KMS-11 (cell line): Measurements from ENCODE around the gene HDGFL3.
"Not testable (repeated sequence)": the region's sequence is repeated elsewhere in the genome, so short reads cannot be mapped to it uniquely, and the experiment has no call there.

Experiments used
- H2AFZ ChIP-seq: fragments of 200-600 bp; sonication (generic); 2 replicates; pipeline ENCODE4 v1.6.1; 2016; ENCODE audit warnings: antibody characterized with exemption, mixed run types, low read depth
- H3K27ac ChIP-seq: fragments of 200-600 bp; sonication (generic); 2 replicates; pipeline ENCODE4 v1.6.1; 2016; ENCODE audit warnings: mild to moderate bottlenecking, mixed run types
- H3K27me3 ChIP-seq: fragments of 200-600 bp; sonication (generic); 2 replicates; pipeline ENCODE4 v1.6.1; 2017; ENCODE audit warnings: mild to moderate bottlenecking, low read depth, mixed run types, moderate library complexity; ENCODE audit not compliant: insufficient read depth
- H3K36me3 ChIP-seq: fragments of 200-600 bp; sonication (generic); 2 replicates; pipeline ENCODE4 v1.6.1; 2017; ENCODE audit warnings: mild to moderate bottlenecking, mixed run types; ENCODE audit not compliant: insufficient read depth
- H3K4me1 ChIP-seq: fragments of 200-600 bp; sonication (generic); 2 replicates; pipeline ENCODE4 v1.6.1; 2016; ENCODE audit warnings: mild to moderate bottlenecking, low read depth, mixed run types; ENCODE audit not compliant: poor library complexity, severe bottlenecking
- H3K4me2 ChIP-seq: fragments of 200-600 bp; sonication (generic); 2 replicates; pipeline ENCODE4 v1.7.0; 2016; ENCODE audit warnings: mild to moderate bottlenecking, mixed run types
- H3K4me3 ChIP-seq: fragments of 200-600 bp; sonication (generic); IDR thresholded peaks from 2 replicates; pipeline ENCODE4 v1.6.1; 2017; ENCODE audit warnings: low read depth, low read length, mixed read lengths; ENCODE audit not compliant: insufficient read depth
- H3K79me2 ChIP-seq: fragments of 200-600 bp; sonication (generic); 2 replicates; pipeline ENCODE4 v1.6.1; 2016; ENCODE audit warnings: low read depth, mixed run types; ENCODE audit not compliant: insufficient read depth
- H3K9ac ChIP-seq: fragments of 200-600 bp; sonication (generic); 2 replicates; pipeline ENCODE4 v1.6.1; 2016; ENCODE audit warnings: mild to moderate bottlenecking, mixed run types
- H4K20me1 ChIP-seq: fragments of 200-600 bp; sonication (generic); 2 replicates; pipeline ENCODE4 v1.6.1; 2016; ENCODE audit warnings: mild to moderate bottlenecking, mixed run types; ENCODE audit not compliant: insufficient read depth
- TF ChIP-seq, protein P1 (sequence below): fragments of 200-600 bp; sonication (generic); conservative IDR thresholded peaks from 2 replicates; pipeline ENCODE4 v1.6.1; 2017; ENCODE audit warnings: low read depth, mild to moderate bottlenecking, antibody characterized with exemption, low read length, moderate library complexity, mixed read lengths

The HDGFL3 gene

DNA sequence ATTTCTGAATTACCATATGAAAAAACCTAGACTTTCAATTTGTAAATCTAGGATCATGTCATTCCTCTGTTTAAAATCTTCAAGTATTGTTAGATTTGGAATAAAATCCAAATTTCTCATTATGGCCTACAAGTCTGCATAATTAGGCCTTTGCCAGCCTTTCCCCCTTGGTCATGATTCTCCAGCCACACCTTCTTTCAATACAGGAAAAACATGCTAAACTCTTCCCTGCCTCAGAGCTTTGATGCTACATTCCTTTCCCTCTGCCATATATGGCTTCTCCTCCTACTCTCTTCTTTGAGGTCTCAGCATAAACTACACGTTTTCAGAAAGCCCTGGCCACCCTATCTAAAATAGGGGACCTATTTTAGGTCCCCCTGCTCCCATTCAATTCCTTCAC lies 51.7 kb downstream of the HDGFL3 start:
- no peak overlapping the region; the same call in 1 of the 2 replicates for H3K4me2 ChIP-seq
- no peak overlapping the region for H2AFZ ChIP-seq
- no peaks in the 10 kb centered on the region for H3K79me2 ChIP-seq
- no peak overlapping the region for H3K4me3 ChIP-seq
- H3K27ac ChIP-seq, result no peak overlapping the region
- peaks cover 7% of the 10 kb centered on the region for H3K4me1 ChIP-seq
- no peaks in the 10 kb centered on the region for H3K27me3 ChIP-seq
- H3K9ac ChIP-seq, result no peak overlapping the region
- H4K20me1 ChIP-seq, result no peaks in the 10 kb centered on the region
- TF ChIP-seq, protein P1, sequence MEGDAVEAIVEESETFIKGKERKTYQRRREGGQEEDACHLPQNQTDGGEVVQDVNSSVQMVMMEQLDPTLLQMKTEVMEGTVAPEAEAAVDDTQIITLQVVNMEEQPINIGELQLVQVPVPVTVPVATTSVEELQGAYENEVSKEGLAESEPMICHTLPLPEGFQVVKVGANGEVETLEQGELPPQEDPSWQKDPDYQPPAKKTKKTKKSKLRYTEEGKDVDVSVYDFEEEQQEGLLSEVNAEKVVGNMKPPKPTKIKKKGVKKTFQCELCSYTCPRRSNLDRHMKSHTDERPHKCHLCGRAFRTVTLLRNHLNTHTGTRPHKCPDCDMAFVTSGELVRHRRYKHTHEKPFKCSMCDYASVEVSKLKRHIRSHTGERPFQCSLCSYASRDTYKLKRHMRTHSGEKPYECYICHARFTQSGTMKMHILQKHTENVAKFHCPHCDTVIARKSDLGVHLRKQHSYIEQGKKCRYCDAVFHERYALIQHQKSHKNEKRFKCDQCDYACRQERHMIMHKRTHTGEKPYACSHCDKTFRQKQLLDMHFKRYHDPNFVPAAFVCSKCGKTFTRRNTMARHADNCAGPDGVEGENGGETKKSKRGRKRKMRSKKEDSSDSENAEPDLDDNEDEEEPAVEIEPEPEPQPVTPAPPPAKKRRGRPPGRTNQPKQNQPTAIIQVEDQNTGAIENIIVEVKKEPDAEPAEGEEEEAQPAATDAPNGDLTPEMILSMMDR, result no peak
- no peaks in the 10 kb centered on the region for H3K36me3 ChIP-seq

DNA sequence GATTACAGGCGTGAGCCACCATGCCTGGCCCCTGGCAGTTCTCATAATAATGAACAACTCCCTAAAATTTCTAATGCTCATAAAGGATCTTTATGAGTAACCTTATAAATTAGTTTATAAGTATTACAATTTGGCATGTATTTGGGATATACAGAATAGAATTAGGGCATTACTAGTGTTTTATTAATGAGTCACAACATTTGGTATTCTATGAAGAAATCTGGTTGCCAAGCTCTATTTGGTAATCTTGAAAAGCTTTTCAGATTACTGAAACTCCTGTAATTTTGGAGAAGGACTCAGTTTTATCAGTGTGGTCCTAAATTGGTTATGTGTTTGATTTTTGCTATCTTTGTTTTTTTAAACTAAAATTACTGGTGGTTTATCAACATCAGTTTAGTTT lies 54.3 kb downstream of the HDGFL3 start:
- H3K27me3 ChIP-seq, result no peaks in the 10 kb centered on the region
- no peaks in the 10 kb centered on the region for H3K79me2 ChIP-seq
- H3K4me1 ChIP-seq, result peaks cover 7% of the 10 kb centered on the region
- H4K20me1 ChIP-seq, result no peaks in the 10 kb centered on the region
- no peaks in the 10 kb centered on the region for H3K36me3 ChIP-seq
- no peak overlapping the region for H3K9ac ChIP-seq
- no peak overlapping the region for H2AFZ ChIP-seq
- TF ChIP-seq, protein P1, result no peak
- no peak overlapping the region for H3K27ac ChIP-seq
- no peak overlapping the region for H3K4me3 ChIP-seq
- no peak overlapping the region for H3K4me2 ChIP-seq

DNA sequence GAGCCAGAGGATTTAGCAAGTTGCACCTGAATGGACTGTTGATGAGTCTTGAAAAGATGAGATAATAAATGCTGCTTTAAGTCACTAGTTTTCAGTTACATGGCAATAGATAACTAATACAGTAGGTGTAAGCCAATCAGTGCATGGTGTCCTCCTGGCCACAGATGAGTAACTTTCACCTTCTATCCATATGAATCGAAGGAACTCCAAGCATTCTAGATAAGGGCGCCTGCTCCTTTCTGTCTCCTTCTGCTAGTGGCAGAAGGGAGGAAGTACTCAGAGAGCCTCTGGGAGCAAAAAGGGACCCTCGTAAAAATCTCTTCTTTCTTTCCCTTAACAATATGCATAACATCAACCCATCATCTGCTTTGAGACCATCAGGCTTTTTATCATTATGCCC lies 62.9 kb downstream of the HDGFL3 start:
- no peak overlapping the region for H2AFZ ChIP-seq
- no peaks in the 10 kb centered on the region for H3K27me3 ChIP-seq
- no peak overlapping the region for H3K4me3 ChIP-seq
- H3K4me1 ChIP-seq, result no peaks in the 10 kb centered on the region
- H3K27ac ChIP-seq, result no peak overlapping the region
- H3K36me3 ChIP-seq, result no peaks in the 10 kb centered on the region
- H3K9ac ChIP-seq, result no peak overlapping the region
- TF ChIP-seq, protein P1, result no peak
- no peaks in the 10 kb centered on the region for H3K79me2 ChIP-seq
- no peak overlapping the region for H3K4me2 ChIP-seq
- no peaks in the 10 kb centered on the region for H4K20me1 ChIP-seq

DNA sequence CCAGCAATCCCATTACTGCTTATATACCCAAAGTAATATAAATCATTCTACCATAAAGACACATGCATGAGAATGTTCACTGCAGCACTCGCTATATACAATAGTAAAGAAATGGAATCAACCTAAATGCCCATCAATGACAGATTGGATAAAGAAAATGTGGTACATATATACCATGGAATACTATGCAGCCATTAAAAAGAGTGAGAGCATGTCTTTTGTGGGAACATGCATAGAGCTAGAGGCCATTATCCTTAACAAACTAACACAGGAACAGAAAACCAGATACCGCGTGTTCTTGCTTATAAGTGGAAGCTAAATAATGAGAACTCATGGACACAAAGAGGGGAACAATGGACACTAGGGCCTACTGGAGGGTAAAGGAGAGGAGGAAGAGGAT lies 65.5 kb downstream of the HDGFL3 start:
- not testable (repeated sequence) for H3K9ac ChIP-seq, H3K27me3 ChIP-seq, H3K36me3 ChIP-seq, H3K27ac ChIP-seq, H4K20me1 ChIP-seq, H3K4me1 ChIP-seq, H3K4me2 ChIP-seq, H3K79me2 ChIP-seq, H2AFZ ChIP-seq, H3K4me3 ChIP-seq

DNA sequence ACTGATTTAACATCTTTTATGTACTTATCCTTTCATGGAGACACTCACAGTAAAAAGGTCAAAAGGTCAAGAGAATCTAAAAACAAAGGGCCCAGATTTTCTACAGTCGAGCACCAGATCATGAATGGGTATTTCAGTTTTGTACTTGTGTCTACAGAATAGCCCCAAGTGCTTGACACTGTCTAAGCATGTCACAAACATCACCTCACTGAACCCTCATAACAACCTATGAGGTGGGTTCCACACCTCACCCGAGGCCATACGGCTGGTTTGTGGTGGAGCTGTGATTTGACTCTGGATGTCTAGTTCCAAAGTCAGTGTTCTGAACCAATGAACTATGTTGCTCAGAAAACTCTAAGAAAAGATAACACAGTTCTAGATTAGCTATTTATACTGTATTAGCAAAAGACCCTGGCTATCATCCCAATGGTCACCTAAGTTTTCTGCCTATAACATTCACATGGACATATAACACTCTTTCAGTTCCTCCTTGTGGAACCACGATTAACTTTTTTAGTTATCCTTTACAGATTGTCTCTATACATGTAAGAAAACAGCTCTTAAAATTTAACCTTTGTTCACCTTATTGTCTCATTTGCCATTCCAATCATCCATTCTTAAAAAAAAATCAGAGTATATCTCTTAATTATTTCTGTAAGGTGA lies 74.6 kb downstream of the HDGFL3 start:
- no peak overlapping the region for H3K27ac ChIP-seq
- no peak overlapping the region for H3K9ac ChIP-seq
- no peaks in the 10 kb centered on the region; the same call in 1 of the 2 replicates for H3K27me3 ChIP-seq
- TF ChIP-seq, protein P1, result no peak
- H3K4me3 ChIP-seq, result no peak overlapping the region
- H4K20me1 ChIP-seq, result no peaks in the 10 kb centered on the region
- H3K4me2 ChIP-seq, result no peak overlapping the region
- H2AFZ ChIP-seq, result no peak overlapping the region
- H3K4me1 ChIP-seq, result no peaks in the 10 kb centered on the region
- H3K79me2 ChIP-seq, result no peaks in the 10 kb centered on the region
- H3K36me3 ChIP-seq, result no peaks in the 10 kb centered on the region
